Purkinje cell (primary cell): ENCODE measurements around the gene SMIM24. TPM values are rescaled to one million over a fixed set of nuclear protein-coding genes. Genes with fewer than 3 reads are reported as not detected.

ENCODE experiments used
- polyA plus RNA-seq: library from polyadenylated mRNA; unstranded; fragments of >200 nt; fragmentation: Nextera tagmentation; gene quantifications from 2 replicates; pipeline ENCODE4 v1.2.1, GENCODE V29; 2014

Gene SMIM24
- 3.3 TPM in 1 of 2 replicates, not detected in the other for polyA plus RNA-seq

DNA sequence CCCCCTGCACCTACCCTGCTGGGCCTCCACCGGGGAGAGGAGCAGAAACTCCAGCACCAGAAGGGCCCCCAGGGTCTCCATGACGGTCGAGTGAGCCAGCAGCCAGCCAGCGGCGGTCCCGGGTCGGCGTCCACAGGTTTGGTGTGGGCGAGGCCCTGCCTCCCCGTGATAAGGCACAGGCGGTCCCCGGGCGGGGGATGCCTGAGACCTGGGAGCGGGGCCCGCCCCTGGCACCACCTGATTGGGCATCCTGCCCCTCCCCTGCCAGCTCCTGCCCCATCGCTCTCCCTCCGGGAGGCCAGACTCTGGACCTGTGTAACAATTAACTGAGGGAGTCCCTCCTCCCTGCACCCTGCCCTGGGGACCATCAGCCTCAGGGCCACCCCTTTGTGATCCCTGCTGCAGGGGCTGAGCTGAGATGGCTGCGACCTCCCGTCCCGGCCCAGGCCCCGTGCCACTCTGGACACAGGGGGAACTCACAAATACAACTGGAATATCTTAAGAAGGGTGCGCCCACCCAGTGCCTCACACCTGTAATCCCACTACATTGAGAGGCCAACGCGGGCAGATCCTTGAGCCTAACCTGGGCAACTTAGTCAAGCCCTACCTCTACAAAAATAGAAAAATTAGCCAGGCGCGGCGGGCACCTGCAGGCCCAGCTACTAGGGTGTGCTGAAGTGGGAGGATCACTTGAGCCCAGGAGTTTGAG lies at the start of gene SMIM24:
TSS of gene SMIM24 (minus strand) at position 143 of the 709 bp plus-strand sequence. CDS start at position 81, 62 bp downstream.

GRCh38 chr19:3505598-3506383 lies 25.5 kb upstream of the SMIM24 start, which contains the start of gene FZR1:
TSS of gene FZR1 (plus strand) at chr19:3506311. CDS start at chr19:3522990, 16,679 bp downstream.

GRCh38 chr19:3500429-3501101 lies 20.2 kb upstream of the SMIM24 start, which contains the start of gene DOHH:
TSS of gene DOHH (minus strand) at chr19:3500674. CDS start at chr19:3496814, 3,860 bp downstream.

DNA sequence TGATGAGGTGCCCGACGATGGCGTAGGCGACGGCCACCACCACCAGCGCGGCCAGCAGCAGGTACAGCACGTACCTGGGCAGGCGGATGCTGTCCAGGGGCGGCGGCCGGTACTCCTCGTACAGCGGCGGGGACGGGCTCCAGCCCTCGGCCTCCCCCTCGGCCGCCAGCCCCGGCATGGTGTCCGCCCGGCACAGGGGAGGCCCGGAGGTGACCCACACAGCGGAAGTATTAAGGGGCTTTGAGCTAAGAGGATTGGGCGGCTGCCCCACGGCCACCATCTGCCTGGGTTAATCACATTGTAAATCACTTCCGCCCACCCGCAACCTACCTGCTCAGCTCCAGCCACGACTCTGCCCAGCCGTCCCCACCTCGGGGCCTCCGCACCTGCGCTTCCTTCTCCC lies 2.9 kb upstream of the SMIM24 start, which contains the start of gene SMIM44:
TSS of gene SMIM44 (minus strand) at position 216 of the 403 bp plus-strand sequence. CDS start at position 178, 38 bp downstream.

Other genes with a start within 250 kb of the SMIM24 start
- gene NFIC, start 113.9 kb downstream of the SMIM24 start, polyA plus RNA-seq: 1.4 and 5.7 TPM in 2 replicates
- not detected in 2 replicates for gene SMIM44, start 2.9 kb upstream of the SMIM24 start, polyA plus RNA-seq
- 0.27 and 0.31 TPM in 2 replicates for gene DOHH, start 20.1 kb upstream of the SMIM24 start, polyA plus RNA-seq
- 0.38 and 1.2 TPM in 2 replicates for gene FZR1, start 25.8 kb upstream of the SMIM24 start, polyA plus RNA-seq
- not detected in 2 replicates for gene TEKTIP1, start 58.6 kb upstream of the SMIM24 start, polyA plus RNA-seq
- gene MFSD12, start 77.1 kb upstream of the SMIM24 start, polyA plus RNA-seq: 1.3 and 2.6 TPM in 2 replicates
- 0.35 and 1.9 TPM in 2 replicates for gene HMG20B, start 92.4 kb upstream of the SMIM24 start, polyA plus RNA-seq
- not detected in 2 replicates for gene GIPC3, start 105.0 kb upstream of the SMIM24 start, polyA plus RNA-seq
- not detected in 2 replicates for gene TBXA2R, start 126.3 kb upstream of the SMIM24 start, polyA plus RNA-seq
- gene CACTIN, start 146.3 kb upstream of the SMIM24 start, polyA plus RNA-seq: 0.78 and 3.6 TPM in 2 replicates
- gene PIP5K1C, start 219.9 kb upstream of the SMIM24 start, polyA plus RNA-seq: 2.9 and 6.6 TPM in 2 replicates
- not detected in 2 replicates for gene TJP3, start 227.9 kb upstream of the SMIM24 start, polyA plus RNA-seq